ENCODE data around the gene PRKRA.
"Not testable (repeated sequence)": the region's sequence is repeated elsewhere in the genome, so short reads cannot be mapped to it uniquely, and the experiment has no call there.

PRKRA gene

DNA sequence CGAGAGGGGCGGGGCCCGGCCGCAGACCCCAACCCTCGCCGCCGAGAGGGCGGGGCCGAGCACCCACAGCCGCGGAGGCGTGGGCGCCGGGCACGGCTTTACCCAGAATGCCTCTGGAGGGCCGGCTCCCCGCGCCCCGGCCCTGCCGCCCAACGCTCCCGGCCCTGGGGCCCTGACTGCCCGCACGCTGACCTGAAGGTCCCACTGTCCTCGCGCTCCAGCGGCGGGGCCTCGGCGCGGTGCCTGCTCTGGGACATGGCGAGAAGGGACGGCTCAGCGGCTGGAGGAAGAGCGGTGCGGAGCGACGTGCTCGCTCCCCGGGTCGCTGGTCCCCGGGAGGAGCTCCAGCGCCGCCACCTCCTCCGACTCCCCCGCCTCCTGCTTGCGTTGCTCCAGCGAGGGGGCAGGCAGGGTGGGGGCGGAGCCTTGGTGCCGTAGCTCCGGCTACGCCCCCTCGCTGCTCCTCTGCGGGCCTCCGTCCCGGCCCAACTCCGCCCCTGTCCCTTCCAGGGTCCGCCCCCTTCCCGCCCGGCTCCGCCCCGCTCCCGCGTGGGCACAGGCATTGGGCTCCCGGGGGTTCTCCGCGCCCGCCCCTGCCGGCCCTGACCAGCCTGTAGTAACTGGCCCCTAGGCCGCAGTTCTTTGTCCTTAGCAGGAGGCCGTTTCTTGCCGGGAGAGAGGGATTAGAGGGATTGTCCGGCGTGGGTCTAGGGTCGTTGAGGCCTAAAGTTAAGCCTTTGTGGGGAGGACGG is at the start of gene PRKRA, which contains the start of gene PJVK:
PRKRA (minus strand) TSS at position 402 of the 752 bp plus-strand sequence; CDS start at position 257, 145 bp downstream.
PJVK (plus strand) TSS at position 605 of the 752 bp plus-strand sequence. CDS start 2,032 bp downstream, outside the sequence.
- peak; percentile 96 to 97 for DNase-seq

DNA sequence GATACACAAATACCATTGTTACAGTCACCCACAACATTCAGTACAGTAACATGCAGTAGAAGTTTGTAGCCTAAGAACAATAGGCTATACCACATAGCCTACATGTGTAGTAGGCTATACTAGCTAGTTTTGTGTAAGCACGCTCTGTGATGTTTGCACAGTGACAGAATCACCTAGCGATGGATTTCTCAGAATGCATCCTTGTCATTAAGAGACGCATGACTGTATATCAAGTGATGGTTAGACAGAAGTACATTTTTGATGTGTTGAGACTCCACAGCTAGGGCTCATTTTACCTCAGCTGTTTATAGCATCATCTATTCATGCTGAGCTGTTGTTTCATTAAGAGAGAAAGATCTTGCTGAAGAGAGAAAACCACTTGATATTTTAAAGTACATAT is 48.7 kb upstream of the PRKRA start:
- DNase-seq: no peak

DNA sequence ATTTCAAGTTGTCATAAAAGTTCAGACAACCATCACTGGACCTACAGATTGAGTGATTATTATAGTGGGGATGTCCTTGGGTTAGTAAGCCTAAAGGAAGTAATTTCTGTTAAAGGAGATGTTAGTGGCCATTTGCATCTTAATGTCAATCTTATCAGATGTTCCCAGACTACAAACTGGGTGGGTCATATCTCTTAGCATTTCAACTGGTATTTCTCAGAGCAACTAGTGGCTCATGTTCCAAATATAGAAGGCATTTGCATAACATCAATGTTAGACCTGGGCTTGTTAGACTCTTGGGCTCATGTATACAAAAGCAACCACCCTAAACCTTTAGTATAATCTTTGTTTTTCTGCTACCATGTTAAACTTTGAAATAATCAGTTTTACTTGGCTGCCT is 47.2 kb upstream of the PRKRA start:
- DNase-seq: no peak

DNA sequence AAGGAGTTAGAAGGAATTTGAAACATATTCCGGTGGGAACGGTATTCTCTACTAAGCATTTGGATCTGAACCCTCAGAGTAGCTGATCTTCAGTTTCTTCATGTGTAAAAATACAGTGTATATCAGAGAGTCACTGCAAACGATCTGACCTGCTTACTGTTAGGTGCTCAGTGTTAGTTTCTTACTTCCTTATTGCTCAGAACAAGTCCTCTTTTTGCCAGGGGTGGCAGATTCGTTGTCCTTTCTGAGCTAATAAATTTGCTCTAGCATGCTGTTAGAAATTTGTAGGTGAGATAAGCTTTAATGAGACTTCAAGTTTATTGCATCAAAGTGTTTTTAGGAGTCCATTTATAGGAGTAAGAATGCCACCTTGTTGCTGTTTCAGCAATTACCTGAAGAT is 45.1 kb upstream of the PRKRA start:
- no peak for DNase-seq

DNA sequence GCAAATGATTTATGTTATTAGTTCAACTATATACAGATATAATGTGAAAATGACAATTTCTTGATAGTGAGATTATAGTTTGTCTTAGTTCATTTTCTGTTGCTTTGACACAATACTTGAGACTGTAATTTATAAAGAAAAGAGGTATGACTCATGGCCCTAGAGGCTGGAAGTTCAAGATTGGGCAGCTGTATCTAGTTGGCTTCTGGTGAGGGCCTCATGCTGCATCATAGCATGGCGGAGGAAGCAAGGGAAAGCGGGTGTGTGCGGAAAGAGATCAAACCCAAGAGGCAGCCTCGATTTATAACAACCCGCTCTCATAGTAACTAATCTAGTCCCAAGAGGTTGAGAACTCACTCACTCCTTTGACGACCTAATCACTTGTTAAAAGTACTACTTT is 40.6 kb upstream of the PRKRA start:
- DNase-seq: no peak

DNA sequence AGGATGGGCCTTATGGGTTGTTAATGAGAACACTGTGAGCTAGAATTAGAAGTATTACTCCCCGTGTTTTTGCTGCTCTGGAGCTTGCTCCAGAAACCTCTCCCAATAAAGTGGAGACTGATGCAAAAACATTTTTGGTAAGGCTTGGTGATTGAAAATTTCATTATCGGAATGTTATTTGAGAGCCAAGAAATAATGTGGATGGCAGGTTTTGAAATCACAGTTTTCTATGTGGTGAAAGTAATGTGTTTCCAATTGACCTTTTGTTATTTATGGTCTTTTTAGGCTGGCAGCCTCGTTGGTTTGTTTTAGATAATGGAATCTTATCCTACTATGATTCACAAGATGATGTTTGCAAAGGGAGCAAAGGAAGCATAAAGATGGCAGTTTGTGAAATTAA is 34.4 kb upstream of the PRKRA start:
- DNase-seq: no peak

DNA sequence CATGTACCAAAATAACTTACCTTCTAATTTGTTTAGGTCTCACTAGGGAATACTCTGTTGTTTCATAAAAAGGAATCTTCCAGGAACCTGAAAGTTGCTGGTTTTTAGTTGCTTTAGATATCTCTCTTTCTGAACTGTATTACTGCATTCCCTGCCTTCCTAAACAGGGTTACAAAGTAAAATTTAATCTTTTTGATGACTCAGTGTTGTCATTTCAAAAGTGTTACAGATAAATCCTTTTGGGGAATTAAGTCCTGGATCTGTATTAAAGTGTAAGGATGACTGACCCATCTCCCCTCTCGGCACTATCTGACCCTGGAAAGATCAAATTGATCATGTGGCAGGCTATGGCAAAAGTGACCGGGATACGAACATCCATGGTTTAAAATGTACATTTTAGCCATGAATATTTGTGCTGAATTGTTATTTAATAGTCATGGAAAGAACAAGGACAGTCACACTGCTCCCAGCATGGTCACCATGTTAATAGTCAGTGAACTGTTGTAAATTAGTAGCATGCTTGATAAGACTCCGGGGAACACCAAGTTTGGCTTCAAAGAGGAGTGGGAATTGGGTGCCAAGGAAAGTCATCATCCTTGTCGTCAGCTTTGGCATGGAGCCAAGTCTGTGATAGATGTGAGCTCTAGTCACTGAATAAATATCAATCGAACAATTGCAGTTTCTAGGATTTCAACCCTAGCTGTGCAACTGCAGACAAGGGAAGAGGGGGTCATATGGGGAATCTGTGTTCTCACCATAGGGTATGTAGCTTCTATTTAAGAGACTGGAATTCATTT is 33.5 kb upstream of the PRKRA start:
- DNase-seq: no peak

DNA sequence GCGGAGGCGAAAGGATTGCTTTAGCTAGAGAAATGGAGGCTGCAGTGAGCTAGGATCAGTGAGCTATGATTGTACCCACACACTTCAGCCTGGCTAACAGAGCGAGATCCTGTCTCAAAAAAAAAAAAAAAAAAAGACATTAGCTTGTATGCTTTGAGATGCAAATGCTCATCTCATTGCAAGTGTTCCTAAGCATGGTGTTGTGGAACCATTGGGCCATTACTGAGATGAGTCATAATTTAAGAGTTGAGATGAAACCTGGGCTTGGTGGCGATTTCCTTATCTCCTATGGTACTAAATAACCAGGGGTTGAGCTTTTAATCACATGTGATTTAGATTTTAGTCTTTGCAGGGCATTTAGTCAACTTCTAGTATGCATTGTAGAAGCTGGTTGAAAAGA is 31.5 kb upstream of the PRKRA start:
- no peak for DNase-seq

DNA sequence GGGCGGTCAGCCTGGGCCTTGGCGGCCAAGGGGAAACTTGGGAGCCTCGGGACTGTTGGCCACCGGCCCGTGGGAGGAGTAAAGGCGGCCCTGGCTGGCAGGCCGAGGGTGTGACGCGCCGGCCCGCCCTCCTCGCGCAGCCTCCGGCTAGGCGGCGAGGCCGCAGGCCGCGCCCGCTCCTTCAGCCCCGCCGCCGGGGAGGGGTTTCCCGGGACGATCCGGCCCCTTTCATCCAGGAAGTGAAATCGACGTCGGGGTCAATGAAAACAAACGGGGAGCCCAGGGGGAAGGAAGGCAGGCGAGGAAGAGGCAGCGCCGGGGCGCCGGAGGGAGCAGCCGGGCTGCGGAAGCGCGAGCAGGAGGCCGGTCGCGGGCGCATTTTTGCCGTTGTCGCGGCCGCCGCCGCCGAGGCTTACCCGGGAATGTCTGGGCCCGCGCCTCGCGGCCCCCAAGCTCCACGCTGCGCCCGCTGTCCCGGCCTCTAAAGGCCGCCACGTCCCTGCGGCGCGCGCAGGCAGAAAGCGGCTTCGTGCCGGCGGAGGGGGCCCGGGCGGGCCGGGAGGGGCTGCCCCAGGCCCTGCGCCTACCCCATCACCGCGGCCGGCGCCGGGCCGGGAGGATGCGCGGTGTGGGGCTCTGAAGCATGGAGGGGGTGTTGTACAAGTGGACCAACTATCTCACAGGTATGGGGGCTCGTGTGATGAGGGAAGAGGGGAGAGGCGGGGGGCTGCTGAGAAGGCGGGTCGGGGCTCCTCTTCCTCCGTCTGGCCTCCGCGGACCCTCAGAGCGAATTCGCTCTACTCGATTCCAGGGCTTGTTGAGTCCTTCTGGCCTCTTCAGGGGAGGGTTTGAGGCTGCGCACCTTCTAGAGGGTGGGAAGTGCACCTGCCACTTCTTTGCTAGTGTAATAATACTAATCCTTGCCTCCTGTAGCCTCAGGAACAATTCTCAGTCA is 29.5 kb upstream of the PRKRA start, which contains the start of gene PLEKHA3:
PLEKHA3 (plus strand) TSS at position 231 of the 955 bp plus-strand sequence; CDS start at position 644, 413 bp downstream.
- peak; percentile 81 to 86 for DNase-seq

DNA sequence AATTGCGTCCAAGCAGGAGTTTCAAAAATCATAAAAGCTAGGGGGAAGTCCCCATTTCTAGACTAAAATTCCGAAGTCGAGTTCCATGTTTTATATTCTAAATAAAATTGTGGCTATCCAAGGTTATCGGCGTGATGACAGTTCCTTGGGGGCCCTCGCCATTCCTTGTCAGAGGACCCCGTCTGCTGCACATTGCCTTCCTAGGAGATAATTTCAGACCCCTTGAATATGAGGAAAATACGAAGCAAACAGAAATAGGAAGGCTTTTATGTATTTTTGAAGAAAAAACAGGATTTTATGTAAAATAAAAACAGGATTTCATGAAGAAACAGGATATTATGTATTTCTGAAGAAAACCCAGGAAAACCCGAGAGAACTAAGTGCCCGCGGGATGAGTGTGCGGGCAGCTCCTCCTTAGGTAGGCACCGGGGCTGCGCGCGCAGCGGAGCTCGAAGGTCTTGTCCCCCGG is 28.8 kb upstream of the PRKRA start:
- no peak for DNase-seq

DNA sequence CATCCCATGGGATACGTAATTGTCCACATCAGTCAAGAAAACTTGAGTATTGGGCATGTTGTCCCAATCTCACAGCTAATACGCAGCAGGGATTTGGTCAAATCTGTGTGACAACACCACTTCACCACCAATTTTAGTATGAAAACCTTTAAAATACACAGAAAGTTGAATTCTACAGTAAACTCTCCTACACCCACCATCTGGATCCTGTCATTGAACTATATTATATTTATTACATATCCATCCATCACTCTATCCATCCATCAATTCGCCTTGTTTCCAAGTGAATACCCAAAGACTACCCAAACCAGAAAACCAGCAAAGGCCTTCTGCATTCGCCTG is 28.3 kb upstream of the PRKRA start:
- no peak for DNase-seq

DNA sequence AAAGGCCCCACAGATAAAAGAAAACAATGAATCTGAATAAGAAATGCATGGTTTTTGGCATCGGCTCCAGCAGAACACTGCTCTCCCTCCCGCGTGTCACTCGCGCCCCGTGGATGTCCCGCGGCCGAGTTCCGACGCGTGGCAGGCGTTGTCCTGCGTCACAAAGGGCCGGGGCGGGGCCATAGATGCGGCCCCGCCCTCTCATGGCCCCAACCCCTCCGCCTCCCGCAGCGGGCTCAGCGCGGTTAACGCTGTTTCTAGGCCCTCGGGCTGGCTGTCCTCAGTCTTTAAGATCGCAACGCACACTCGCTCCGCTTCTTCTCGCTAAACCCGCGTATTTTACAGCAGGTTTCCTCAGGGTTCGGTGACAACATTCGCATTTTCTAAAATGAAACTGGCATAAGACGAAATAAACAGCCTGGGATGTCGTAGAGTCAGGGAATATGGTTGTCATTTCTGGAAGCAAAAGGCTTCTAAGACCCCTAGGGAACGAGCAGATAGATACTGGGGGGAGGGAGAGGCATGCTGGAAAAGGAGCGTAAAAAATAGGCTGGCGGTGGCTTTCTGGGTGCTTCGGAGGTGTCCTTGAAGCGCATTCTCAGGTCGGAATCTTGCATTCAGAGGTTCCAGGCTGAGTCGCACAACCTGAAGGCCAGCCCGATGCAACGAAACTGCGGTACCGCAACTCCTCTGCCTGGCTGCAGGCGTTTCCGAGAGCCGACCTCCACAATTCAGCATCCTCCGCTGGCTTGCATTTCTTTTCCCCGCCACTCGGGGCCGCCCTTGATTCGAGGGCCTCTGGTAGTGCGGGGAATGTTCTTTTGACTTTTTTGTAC is 27.7 kb upstream of the PRKRA start, which contains the start of gene FKBP7:
FKBP7 (minus strand) TSS at position 162 of the 836 bp plus-strand sequence; CDS start at position 61, 101 bp downstream.
- peak; percentile 76 to 82 for DNase-seq

DNA sequence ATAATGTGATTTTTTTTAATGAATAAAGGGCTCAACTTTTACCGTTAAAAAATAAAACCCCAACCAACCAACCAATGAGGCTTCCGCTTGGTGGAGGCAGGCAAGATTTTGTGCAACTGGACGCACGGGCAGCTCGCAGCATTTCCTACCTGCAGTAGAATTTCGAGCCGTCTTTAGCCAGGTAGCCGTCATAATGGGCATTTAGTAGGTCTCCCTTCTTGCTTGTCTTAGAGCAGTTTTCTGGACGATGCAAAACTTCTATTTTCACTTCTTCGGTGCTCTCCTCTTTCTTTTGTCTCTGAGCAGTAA is 27.1 kb upstream of the PRKRA start:
- DNase-seq: peak; percentile 14 to 16

DNA sequence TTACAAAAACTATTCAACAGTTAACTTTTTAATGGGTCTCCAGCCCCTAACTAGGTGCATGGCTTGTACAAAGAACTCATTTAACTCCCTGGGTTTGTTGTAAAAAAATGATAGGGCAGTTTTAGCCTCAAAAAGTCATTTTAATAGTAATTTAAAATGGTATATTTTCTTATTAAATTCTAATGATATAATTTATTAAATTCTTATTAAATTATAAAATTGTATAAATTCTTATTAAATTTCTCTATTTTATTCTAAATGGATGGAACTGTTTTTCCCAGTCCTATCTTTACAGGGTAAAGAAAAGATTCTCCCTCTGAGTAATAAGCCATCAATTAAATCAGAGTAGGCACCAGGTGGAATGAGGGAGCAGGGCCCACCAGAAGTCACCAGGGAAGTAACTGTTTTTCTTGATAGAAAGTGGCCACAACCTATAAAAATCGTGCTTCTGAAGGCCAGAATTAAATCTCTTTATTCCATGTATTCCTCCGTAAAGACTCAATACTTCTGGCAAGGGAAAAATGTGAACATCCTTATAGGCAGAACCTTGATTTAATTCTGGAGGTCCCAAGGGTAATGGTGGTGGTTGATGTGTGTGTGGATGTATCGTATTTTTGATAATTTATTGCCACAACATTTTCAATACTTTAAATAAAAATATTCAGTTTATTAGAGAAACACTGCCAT is 26.6 kb upstream of the PRKRA start:
- no peak for DNase-seq

DNA sequence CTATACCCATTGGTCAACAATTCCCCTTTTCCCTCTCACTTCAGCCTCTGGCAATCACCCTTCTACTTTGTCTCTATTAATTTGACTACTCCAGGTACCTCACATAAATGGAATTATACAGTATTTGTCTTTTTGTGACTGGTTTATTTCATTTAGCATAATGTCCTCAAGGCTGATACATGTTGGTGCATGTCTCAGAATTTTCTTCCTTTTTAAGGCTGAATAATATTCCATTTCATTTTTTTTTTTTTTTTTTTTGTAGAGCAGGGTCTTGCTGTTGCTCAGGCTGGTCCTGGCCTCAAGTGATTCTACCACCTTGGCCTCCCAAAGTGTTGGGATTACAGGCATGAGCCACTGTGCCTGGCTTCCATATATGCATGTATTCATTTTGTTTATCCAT is 25.5 kb upstream of the PRKRA start:
- no peak for DNase-seq

DNA sequence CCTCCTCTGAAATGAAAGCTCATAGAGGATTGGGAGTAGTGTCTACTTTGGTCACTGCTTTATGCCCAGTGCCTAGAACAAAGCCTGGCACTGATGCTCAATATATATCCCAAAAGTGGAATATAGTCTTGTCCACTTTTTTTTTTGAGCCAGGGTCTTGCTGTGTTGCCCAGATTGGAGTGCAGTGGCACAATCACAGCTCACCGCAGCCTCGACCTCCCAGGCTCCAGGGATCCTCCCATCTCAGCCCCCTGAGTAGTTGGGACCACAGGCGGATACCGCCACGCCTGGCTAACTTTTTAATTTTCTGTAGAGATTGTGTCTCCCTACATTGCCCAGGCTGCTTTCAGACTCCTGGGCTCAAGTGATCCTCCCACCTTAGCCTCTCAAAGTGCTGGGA is 23.6 kb upstream of the PRKRA start:
- DNase-seq: no peak

DNA sequence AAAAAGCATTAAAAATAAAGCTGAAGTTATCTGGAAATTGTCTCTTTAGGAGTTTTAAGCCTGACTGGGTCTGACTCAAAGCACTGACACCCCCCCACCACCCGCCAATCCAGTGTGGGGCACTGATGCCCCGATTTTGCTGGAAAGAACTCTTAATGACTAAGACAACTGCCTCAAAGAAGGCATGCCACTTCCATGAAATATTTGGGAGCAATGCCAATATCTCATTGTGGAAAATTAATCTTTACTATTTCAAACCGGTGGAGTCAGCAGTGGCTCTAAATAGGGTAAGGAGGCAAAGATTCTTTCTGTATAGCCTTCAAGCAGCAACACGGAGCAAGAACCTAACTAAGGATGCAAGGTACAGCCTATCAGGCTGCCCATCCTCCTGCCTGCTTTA is 23.0 kb upstream of the PRKRA start:
- no peak for DNase-seq

DNA sequence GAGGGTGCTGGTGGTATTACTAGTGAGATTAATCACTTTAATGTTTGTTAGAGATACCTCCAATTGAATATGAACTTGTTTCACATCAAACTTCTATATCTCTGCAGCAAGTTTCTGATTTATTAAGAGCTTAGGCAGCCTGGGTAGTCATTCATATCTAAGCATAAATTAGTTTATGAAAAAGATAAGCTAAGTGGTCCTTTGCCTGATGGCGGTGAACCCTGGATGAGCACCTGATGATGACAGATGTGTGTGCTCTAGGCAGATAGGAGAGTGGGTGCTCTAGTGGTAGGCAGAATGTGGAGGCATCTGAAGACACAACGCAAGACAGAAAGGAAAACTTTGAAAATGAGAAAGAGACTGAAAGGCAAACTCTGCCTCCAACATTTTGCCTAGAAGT is 22.4 kb upstream of the PRKRA start:
- no peak for DNase-seq

DNA sequence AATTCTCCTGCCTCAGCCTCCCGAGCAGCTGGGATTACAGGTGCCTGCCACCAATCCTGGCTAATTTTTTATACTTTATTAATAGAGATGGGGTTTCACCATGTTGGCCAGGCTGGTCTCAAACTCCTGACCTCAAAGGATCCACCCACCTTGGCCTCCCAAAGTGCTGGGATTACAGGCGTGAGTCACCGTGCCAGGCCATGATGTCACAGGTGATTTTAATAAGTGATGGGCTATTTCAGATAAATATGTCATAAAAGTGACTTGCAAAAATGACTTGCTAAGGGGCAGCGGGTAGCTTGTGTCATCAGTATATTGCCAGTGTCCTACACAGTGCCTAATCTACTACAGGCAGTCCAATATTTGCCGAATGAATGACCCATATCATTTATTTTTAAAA is 20.3 kb upstream of the PRKRA start:
- not testable (repeated sequence) for DNase-seq

DNA sequence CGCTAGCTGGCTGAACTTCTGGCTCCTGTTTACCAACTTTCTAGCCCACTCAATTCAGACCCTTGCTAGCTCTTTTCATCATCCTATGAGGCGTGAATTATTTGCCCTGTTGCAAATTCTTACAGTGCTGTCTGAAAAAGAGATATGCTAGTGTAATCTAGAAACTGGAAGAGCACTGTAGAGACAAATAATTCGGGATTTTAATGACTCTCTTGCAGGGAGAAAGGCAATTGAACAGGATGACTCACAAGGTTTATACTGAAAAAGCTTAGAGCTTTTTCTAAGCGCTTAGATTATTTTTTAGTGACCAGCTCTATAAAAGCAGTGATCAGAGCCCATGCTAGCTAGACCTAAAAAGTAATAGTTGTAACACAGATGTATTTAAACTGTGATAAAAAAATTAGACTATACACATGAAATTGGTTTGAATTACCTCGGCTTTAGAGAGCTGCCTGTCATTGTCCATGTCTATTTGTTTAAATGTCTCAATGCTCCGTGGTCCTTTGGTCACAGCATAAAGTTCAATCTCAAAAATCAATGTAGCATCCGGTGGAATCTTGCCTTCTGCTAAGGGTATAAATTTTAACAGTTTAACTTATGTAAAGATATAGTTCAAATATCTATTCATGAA is 18.4 kb upstream of the PRKRA start:
- DNase-seq: no peak

DNA sequence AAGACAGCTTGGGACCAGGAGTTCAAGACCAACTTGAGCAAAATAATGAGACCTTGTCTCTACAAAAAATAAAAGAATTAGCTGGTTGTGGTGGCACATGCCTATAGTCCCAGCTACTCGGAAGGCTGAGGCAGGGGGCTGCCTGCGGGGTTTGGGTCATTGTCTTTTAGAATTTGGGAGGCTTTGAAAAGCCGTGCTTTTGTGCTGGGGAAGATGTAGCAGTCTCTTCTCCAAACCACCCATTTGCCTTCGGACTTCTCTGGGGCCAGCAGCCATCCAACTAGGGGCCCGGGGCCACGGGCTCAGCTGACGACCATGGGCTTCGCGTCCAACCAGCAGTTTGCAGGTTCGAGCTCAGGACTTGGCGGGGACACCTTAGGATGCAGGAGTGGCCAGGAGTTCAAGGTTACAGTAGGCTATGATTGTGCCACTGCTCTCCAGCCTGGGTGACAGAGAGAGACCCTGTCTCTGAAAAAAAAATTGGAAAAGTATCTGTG is 6.5 kb upstream of the PRKRA start:
- DNase-seq: no peak

All from activated CD4-positive, alpha-beta T cell treated with anti-CD3 and anti-CD28 coated beads, Interleukin-2, amount 50 U/mL, for 48 hours (primary cell).